PC-9 (cell line): ENCODE data around the gene SLC25A29. TPM values are rescaled to one million over a fixed set of nuclear protein-coding genes. Genes with fewer than 3 reads are reported as not detected.

ENCODE experiments used
- BruUV-seq: library from RNA; stranded (reverse); fragments of 400-500 nt; replicated peaks from 2 replicates; lab custom pipeline; 2021; lab: Mats Ljungman, UMichigan
- CTCF ChIA-PET: fragments of 300-600 bp; sonication (Branson Sonifier 250); formaldehyde crosslinking; loops from one replicate; lab custom pipeline; 2022; ENCODE audit warnings: antibody characterized with exemption; lab: Charles Lee
- POLR2A ChIA-PET: fragments of 300-600 bp; sonication (Branson Sonifier 250); formaldehyde crosslinking; loops from one replicate; lab custom pipeline; 2022; ENCODE audit warnings: antibody characterized with exemption; ENCODE audit not compliant: unreplicated experiment; lab: Charles Lee
- DNase-seq, 2 experiments: peaks; one replicate each; pipeline versions ENCODE4 v3.0.0 to v3.0.0-alpha.2; 2015 to 2022; ENCODE audit warnings: mixed read lengths in 1 of 2
- H2AFZ ChIP-seq: fragments of 200-600 bp; sonication (generic); 2 replicates; pipeline ENCODE4 v1.8.1; 2017; ENCODE audit warnings: antibody characterized with exemption
- H3F3A ChIP-seq: fragments of 200-600 bp; sonication (generic); 2 replicates; pipeline ENCODE4 v1.8.1; 2017; ENCODE audit warnings: antibody characterized with exemption, mild to moderate bottlenecking, low read depth; ENCODE audit not compliant: insufficient read depth
- H3K27ac ChIP-seq: fragments of 200-600 bp; sonication (generic); 2 replicates; pipeline ENCODE4 v1.6.1; 2016; ENCODE audit warnings: mixed run types
- H3K27me3 ChIP-seq: fragments of 200-600 bp; sonication (generic); 2 replicates; pipeline ENCODE4 v1.6.1; 2016; ENCODE audit warnings: low read depth, mixed run types; ENCODE audit not compliant: insufficient read depth
- H3K36me3 ChIP-seq: fragments of 200-600 bp; sonication (generic); 2 replicates; pipeline ENCODE4 v1.6.1; 2016; ENCODE audit warnings: low read depth, mixed run types
- H3K4me1 ChIP-seq: fragments of 200-600 bp; sonication (generic); replicated peaks from 2 replicates; pipeline ENCODE4 v1.6.1; 2016; ENCODE audit warnings: mixed run types; ENCODE audit not compliant: insufficient read depth
- H3K4me2 ChIP-seq: fragments of 200-600 bp; sonication (generic); 2 replicates; pipeline ENCODE4 v1.6.1; 2017; ENCODE audit warnings: mixed run types
- H3K4me3 ChIP-seq: fragments of 200-600 bp; sonication (generic); 2 replicates; pipeline ENCODE4 v1.6.1; 2016; ENCODE audit warnings: mixed run types
- H3K79me2 ChIP-seq: fragments of 200-600 bp; sonication (generic); 2 replicates; pipeline ENCODE4 v1.6.1; 2017; ENCODE audit warnings: low read depth, mixed run types
- H3K9me2 ChIP-seq: fragments of 200-600 bp; sonication (generic); 2 replicates; pipeline ENCODE4 v1.8.1; 2017; ENCODE audit warnings: mild to moderate bottlenecking; ENCODE audit not compliant: insufficient read depth
- H3K9me3 ChIP-seq: fragments of 200-600 bp; sonication (generic); 2 replicates; pipeline ENCODE4 v1.8.1; 2016; ENCODE audit warnings: low read depth; ENCODE audit not compliant: insufficient read depth
- H4K20me1 ChIP-seq: fragments of 200-600 bp; sonication (generic); 2 replicates; pipeline ENCODE4 v1.8.1; 2017; ENCODE audit not compliant: insufficient read depth
- EZH2 ChIP-seq: fragments of 200-600 bp; sonication (generic); IDR thresholded peaks from 2 replicates; pipeline ENCODE4 v1.8.0; 2017; ENCODE audit warnings: antibody characterized with exemption, low read depth
- intact Hi-C: fragments of 100-400 bp; cut with micrococcal nuclease; formaldehyde crosslinking; loops from one replicate; pipeline ENCODE4 v1.10.0; 2022; ENCODE audit not compliant: unreplicated experiment
- total RNA-seq: library from RNA; stranded (reverse); gene quantifications from 2 replicates; pipeline ENCODE4 v1.2.3, GENCODE V29; 2021
- TF ChIP-seq, protein P1 (sequence below): fragments of 200-600 bp; sonication (generic); conservative IDR thresholded peaks from 2 replicates; pipeline ENCODE4 v1.6.1; 2017; ENCODE audit warnings: mixed run types, antibody characterized with exemption, mild to moderate bottlenecking, moderate library complexity

The SLC25A29 gene
- total RNA-seq, 1 experiment from 2014 or later, result 6.9 TPM

- TF ChIP-seq, protein P1, sequence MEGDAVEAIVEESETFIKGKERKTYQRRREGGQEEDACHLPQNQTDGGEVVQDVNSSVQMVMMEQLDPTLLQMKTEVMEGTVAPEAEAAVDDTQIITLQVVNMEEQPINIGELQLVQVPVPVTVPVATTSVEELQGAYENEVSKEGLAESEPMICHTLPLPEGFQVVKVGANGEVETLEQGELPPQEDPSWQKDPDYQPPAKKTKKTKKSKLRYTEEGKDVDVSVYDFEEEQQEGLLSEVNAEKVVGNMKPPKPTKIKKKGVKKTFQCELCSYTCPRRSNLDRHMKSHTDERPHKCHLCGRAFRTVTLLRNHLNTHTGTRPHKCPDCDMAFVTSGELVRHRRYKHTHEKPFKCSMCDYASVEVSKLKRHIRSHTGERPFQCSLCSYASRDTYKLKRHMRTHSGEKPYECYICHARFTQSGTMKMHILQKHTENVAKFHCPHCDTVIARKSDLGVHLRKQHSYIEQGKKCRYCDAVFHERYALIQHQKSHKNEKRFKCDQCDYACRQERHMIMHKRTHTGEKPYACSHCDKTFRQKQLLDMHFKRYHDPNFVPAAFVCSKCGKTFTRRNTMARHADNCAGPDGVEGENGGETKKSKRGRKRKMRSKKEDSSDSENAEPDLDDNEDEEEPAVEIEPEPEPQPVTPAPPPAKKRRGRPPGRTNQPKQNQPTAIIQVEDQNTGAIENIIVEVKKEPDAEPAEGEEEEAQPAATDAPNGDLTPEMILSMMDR, result no peak
- no peak for TF ChIP-seq EZH2
- no peaks in the 10 kb centered on the region for H3F3A ChIP-seq
- intact Hi-C loops, result no loop called here
- no peak overlapping the region for H3K4me2 ChIP-seq
- no peaks in the 10 kb centered on the region for H3K36me3 ChIP-seq
- no peaks in the 10 kb centered on the region for H3K27me3 ChIP-seq
- H3K9me2 ChIP-seq, result no peaks in the 10 kb centered on the region
- no peak for DNase-seq
- H3K4me1 ChIP-seq, result no peaks in the 10 kb centered on the region
- H3K9me3 ChIP-seq, result no peaks in the 10 kb centered on the region
- no peak overlapping the region for H2AFZ ChIP-seq
- CTCF ChIA-PET, result no interaction called here
- POLR2A ChIA-PET, result no interaction called here
- no TSS peak for BruUV-seq
- no peaks in the 10 kb centered on the region; the same call in 1 of the 2 replicates for H4K20me1 ChIP-seq
- no peak overlapping the region for H3K27ac ChIP-seq
- H3K4me3 ChIP-seq, result no peak overlapping the region
- H3K79me2 ChIP-seq, result no peaks in the 10 kb centered on the region
Observed at GRCh38 chr14:100348784-100349685, 42.8 kb upstream of the SLC25A29 start.

GRCh38 chr14:100348253-100348729, 42.0 kb upstream of the SLC25A29 start:
- no peak for DNase-seq
- no peaks in the 10 kb centered on the region for H3K36me3 ChIP-seq
- no peak overlapping the region for H3K27ac ChIP-seq
- no TSS peak for BruUV-seq
- ChIA-PET CTCF (no interaction called here), POLR2A (no interaction called here)
- TF ChIP-seq, protein P1, result no peak
- TF ChIP-seq EZH2, result no peak
- no peaks in the 10 kb centered on the region for H3K9me3 ChIP-seq
- no peaks in the 10 kb centered on the region for H3K27me3 ChIP-seq
- no peaks in the 10 kb centered on the region for H3F3A ChIP-seq
- H3K4me1 ChIP-seq, result no peaks in the 10 kb centered on the region
- no peaks in the 10 kb centered on the region; the same call in 1 of the 2 replicates for H4K20me1 ChIP-seq
- intact Hi-C loops, result no loop called here
- no peak overlapping the region for H2AFZ ChIP-seq
- no peak overlapping the region for H3K4me2 ChIP-seq
- H3K4me3 ChIP-seq, result no peak overlapping the region
- H3K9me2 ChIP-seq, result no peaks in the 10 kb centered on the region
- H3K79me2 ChIP-seq, result no peaks in the 10 kb centered on the region

DNA sequence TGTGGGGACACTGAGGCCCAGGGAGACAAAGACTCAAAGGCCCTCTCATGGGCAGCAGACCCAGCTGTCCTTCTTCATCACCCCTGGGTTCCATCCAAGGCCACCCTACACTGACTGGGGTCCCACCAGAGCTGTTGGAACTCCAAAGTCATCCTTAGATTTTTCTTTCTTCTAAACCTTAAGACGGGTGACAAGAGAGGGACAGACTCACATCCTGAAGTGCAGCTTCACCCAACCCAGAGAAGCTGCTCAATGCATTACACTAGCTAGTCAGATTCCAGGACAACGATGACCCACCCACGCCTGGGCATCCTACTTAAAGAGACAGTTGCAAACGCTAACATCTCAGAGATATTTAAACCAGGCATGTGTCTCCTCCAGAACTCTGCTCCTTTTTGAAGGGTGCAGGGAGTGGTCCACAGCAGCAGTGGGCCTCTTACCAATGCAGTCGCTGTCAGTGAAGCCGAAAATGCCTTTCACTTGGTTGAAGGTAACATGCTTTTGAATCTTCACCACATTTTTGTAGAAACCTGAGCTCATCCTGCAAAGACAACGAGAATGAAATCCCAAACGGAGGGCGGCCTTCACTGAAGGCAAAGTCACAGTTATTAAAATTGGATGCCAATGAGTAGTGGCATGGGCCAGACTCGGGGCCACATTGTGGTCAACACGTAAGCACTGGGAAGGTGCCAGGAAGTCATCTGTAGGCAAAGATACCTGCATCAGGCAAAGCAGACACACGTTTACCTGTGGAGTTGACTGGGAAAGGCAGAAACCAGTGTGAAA, 40.3 kb upstream of the SLC25A29 start:
- TF ChIP-seq, protein P1, result no peak
- POLR2A ChIA-PET, result no interaction called here
- Histone ChIP-seq H3K79me2 (no peaks in the 10 kb centered on the region), H2AFZ (no peak overlapping the region), H3K36me3 (no peaks in the 10 kb centered on the region), H3K9me3 (no peaks in the 10 kb centered on the region), H4K20me1 (no peaks in the 10 kb centered on the region; the same call in 1 of the 2 replicates), H3K4me3 (no peak overlapping the region), H3K4me1 (no peaks in the 10 kb centered on the region), H3K9me2 (no peaks in the 10 kb centered on the region), H3K27ac (no peak overlapping the region), H3F3A (no peaks in the 10 kb centered on the region), H3K4me2 (no peak overlapping the region), H3K27me3 (no peaks in the 10 kb centered on the region)
- intact Hi-C loops, result no loop called here
- DNase-seq, result no peak
- CTCF ChIA-PET, result no interaction called here
- no TSS peak for BruUV-seq
